ENCODE data around the gene MCTP1. TPM values are rescaled to one million over a fixed set of nuclear protein-coding genes. Genes with fewer than 3 reads are reported as not detected.
A peak's percentile ranks its signal among the peaks of the same experiment; 100 is the strongest.

The MCTP1 gene
- total RNA-seq, 1 experiment from 2014 or later: 7.5 TPM

- Histone ChIP-seq H3K9me3 (ENCODE audit: low read length) (no peaks in the 10 kb centered on the region), H3K9ac (ENCODE audit: low read length) (no peak overlapping the region), H3K79me2 (ENCODE audit: low read length) (no peaks in the 10 kb centered on the region), H3K4me1 (ENCODE audit: insufficient read depth, low read length) (peaks cover 5% of the 10 kb centered on the region; the same call in 1 of the 2 replicates), H2AFZ (ENCODE audit: low read length) (no peak overlapping the region; the same call in 1 of the 2 replicates), H3K9me2 (replicated peaks; ENCODE audit: low read length) (no peaks in the 10 kb centered on the region), H3K4me2 (ENCODE audit: low read length) (peak overlapping the region; percentile 90), H3K27me3 (ENCODE audit: low read length) (peaks cover 53% of the 10 kb centered on the region), H4K20me1 (ENCODE audit: low read length) (no peaks in the 10 kb centered on the region), H3K36me3 (ENCODE audit: low read depth, low read length) (no peaks in the 10 kb centered on the region), H3F3A (ENCODE audit: low read length, unreplicated experiment) (no peaks in the 10 kb centered on the region), H3K27ac (ENCODE audit: low read length) (no peak overlapping the region), H3K4me3 (ENCODE audit: low read length) (peak overlapping the region; percentile 71; the same call in 1 of the 2 replicates)
- ChIA-PET CTCF (no interaction called here), POLR2A (ENCODE audit: unreplicated experiment) (no interaction called here)
- BruUV-seq (replicated peaks): no TSS peak
- no peak for ATAC-seq
- intact Hi-C loops (cut with micrococcal nuclease): loop anchor here (10.0 kb wide), 2 partner anchors 192 to 562 kb away; no protein-coding TSS in a partner anchor
- TF ChIP-seq EZH2 (IDR thresholded peaks at IDR 0.05; ENCODE audit: low read length, unreplicated experiment) (no peak), EZH2phosphoT487 (IDR thresholded peaks at IDR 0.05; ENCODE audit: borderline replicate concordance, low read length) (no peak)
- DNase-seq: no peak
These were observed 1.8 kb downstream of the MCTP1 start for GRCh38 chr5:95283022-95283615.

GRCh38 chr5:95281226-95281625 is 3.7 kb downstream of the MCTP1 start:
- no peak overlapping the region for H2AFZ ChIP-seq (ENCODE audit: low read length)
- ChIA-PET CTCF (no interaction called here), POLR2A (ENCODE audit: unreplicated experiment) (no interaction called here)
- H3K36me3 ChIP-seq (ENCODE audit: low read depth, low read length): no peaks in the 10 kb centered on the region
- H3K4me1 ChIP-seq (ENCODE audit: insufficient read depth, low read length): peaks cover 5% of the 10 kb centered on the region; the same call in 1 of the 2 replicates
- H4K20me1 ChIP-seq (ENCODE audit: low read length): no peaks in the 10 kb centered on the region
- no peak overlapping the region for H3K4me3 ChIP-seq (ENCODE audit: low read length)
- no TSS peak for BruUV-seq (replicated peaks)
- ATAC-seq (no peak), DNase-seq (peak; percentile 41)
- no peaks in the 10 kb centered on the region for H3K79me2 ChIP-seq (ENCODE audit: low read length)
- H3K9ac ChIP-seq (ENCODE audit: low read length): no peak overlapping the region
- no peak for TF ChIP-seq CTCF (conservative IDR thresholded peaks at IDR 0.05; ENCODE audit: low read depth, low read length)
- no peak for TF ChIP-seq EZH2 (IDR thresholded peaks at IDR 0.05; ENCODE audit: low read length, unreplicated experiment)
- no peak for TF ChIP-seq EZH2phosphoT487 (IDR thresholded peaks at IDR 0.05; ENCODE audit: borderline replicate concordance, low read length)
- no peaks in the 10 kb centered on the region for H3K9me3 ChIP-seq (ENCODE audit: low read length)
- H3K27me3 ChIP-seq (ENCODE audit: low read length): peaks cover 59% of the 10 kb centered on the region
- no peaks in the 10 kb centered on the region for H3F3A ChIP-seq (ENCODE audit: low read length, unreplicated experiment)
- H3K4me2 ChIP-seq (ENCODE audit: low read length): no peak overlapping the region
- intact Hi-C loops (cut with micrococcal nuclease): loop anchor here (10.0 kb wide), 2 partner anchors 194 to 564 kb away; no protein-coding TSS in a partner anchor
- no peak overlapping the region for H3K27ac ChIP-seq (ENCODE audit: low read length)
- no peaks in the 10 kb centered on the region for H3K9me2 ChIP-seq (replicated peaks; ENCODE audit: low read length)

GRCh38 chr5:95280401-95281095 is 4.3 kb downstream of the MCTP1 start:
- ChIA-PET CTCF (no interaction called here), POLR2A (ENCODE audit: unreplicated experiment) (no interaction called here)
- no peaks in the 10 kb centered on the region for H3F3A ChIP-seq (ENCODE audit: low read length, unreplicated experiment)
- DNase-seq: no peak
- no peaks in the 10 kb centered on the region for H3K9me3 ChIP-seq (ENCODE audit: low read length)
- TF ChIP-seq CTCF (conservative IDR thresholded peaks at IDR 0.05; ENCODE audit: low read depth, low read length): no peak
- TF ChIP-seq EZH2 (IDR thresholded peaks at IDR 0.05; ENCODE audit: low read length, unreplicated experiment): no peak
- TF ChIP-seq EZH2phosphoT487 (IDR thresholded peaks at IDR 0.05; ENCODE audit: borderline replicate concordance, low read length): no peak
- peaks cover 59% of the 10 kb centered on the region for H3K27me3 ChIP-seq (ENCODE audit: low read length)
- H3K9ac ChIP-seq (ENCODE audit: low read length): no peak overlapping the region
- no peaks in the 10 kb centered on the region for H3K36me3 ChIP-seq (ENCODE audit: low read depth, low read length)
- H3K4me1 ChIP-seq (ENCODE audit: insufficient read depth, low read length): peaks cover 5% of the 10 kb centered on the region; the same call in 1 of the 2 replicates
- no peaks in the 10 kb centered on the region for H3K9me2 ChIP-seq (replicated peaks; ENCODE audit: low read length)
- intact Hi-C loops (cut with micrococcal nuclease): loop anchor here (10.0 kb wide), 2 partner anchors 194 to 564 kb away; no protein-coding TSS in a partner anchor
- H2AFZ ChIP-seq (ENCODE audit: low read length): no peak overlapping the region
- no TSS peak for BruUV-seq (replicated peaks)
- H4K20me1 ChIP-seq (ENCODE audit: low read length): no peaks in the 10 kb centered on the region
- no peak overlapping the region for H3K4me3 ChIP-seq (ENCODE audit: low read length)
- no peak overlapping the region for H3K4me2 ChIP-seq (ENCODE audit: low read length)
- H3K79me2 ChIP-seq (ENCODE audit: low read length): no peaks in the 10 kb centered on the region
- H3K27ac ChIP-seq (ENCODE audit: low read length): no peak overlapping the region
- no peak for ATAC-seq
